K562 (cell line): ENCODE measurements around the gene CLTA. TPM values are rescaled to one million over a fixed set of nuclear protein-coding genes. Genes with fewer than 3 reads are reported as not detected.
"Not testable (repeated sequence)": the region's sequence is repeated elsewhere in the genome, so short reads cannot be mapped to it uniquely, and the experiment has no call there.

Experiments used
- REST ChIP-seq, 2 experiments: fragments of 450-650 bp; formaldehyde crosslinking in 1 of 2; IDR thresholded peaks; 2 replicates each; pipeline versions ENCODE4 v1.4.0 to v1.6.1; 2014 to 2020; ENCODE audit warnings: mild to moderate bottlenecking in 2 of 2, borderline replicate concordance in 1 of 2, low read depth in 1 of 2
- polyA plus RNA-seq, 8 experiments: library from polyadenylated mRNA; depleted of rRNA in 4 of 8; stranded (reverse) in 5 of 8; unstranded in 3 of 8; fragments of >200 nt; fragmentation: Nextera tagmentation in 2 of 8; fragmentation: Illumina TruSeq in 1 of 8; extraction: Ambion mirVana in 2 of 8; extraction: Trizol in 1 of 8; gene quantifications; 2 replicates each; pipeline versions ENCODE4 v1.2.1 to v1.2.3, GENCODE V29; 2011 to 2014; ENCODE audit warnings: inconsistent platforms in 1 of 8, missing spikeins in 1 of 8
- total RNA-seq, 7 experiments: library from RNA; depleted of rRNA in 6 of 7; stranded (reverse); fragments of >200 nt in 6 of 7; fragmentation: Illumina TruSeq in 2 of 7; extraction: Trizol in 2 of 7; gene quantifications; 2 replicates each; pipeline versions ENCODE4 v1.2.1 to v1.2.3, GENCODE V29; 2011 to 2021; ENCODE audit warnings: low replicate concordance in 1 of 7

The CLTA gene
- total and polyA plus RNA-seq, 9 of the 15 experiments (the other 6 are each of a cell fraction or from before 2014, with no cell fraction given), result 37.8 to 219 (median 144) TPM

DNA sequence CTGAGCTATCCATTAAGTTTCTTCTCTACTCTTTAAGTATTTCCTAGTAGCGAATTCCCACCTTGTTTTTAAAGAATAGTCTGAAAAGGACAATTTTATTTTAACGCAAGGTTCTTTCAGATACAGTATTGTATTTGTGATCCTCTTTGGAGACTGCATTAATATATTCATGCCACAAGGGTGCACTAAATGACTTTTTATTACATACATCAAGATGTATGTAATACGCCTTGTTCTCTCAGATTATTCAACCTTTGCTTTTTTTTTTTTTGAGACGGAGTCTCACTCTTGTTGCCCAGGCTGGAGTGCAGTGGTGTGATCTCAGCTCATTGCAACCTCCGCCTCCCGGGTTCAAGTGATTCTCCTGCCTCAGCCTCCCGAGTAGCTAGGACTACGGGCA, 57.3 kb downstream of the CLTA start (continued):
- TF ChIP-seq REST (IDR thresholded peaks at IDR 0.05; ENCODE audit: borderline replicate concordance), result peak; percentile 47; the same call in 1 of the 2 replicates
- not testable (repeated sequence) for TF ChIP-seq REST (CRISPR knock-in tag; IDR thresholded peaks at IDR 0.05; ENCODE audit: low read depth)
